Measurements from ENCODE around the gene VAV2.
"Not testable (repeated sequence)": the region's sequence is repeated elsewhere in the genome, so short reads cannot be mapped to it uniquely, and the experiment has no call there.

DNA sequence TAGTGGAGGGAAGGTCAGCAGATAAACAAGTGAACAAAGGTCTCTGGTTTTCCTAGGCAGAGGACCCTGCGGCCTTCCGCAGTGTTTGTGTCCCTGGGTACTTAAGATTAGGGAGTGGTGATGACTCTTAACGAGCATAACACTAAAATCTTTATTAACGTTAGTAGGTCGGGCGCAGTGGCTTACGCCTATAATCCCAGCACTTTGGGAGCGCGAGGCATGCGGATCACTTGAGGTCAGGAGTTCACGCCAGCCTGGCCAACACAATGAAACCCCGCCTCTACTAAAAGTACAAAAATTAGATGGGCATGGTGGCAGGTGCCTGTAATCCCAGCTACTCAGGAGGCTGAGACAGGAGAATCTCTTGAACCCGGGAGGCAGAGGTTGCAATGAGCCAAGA is 96.1 kb downstream of the VAV2 start:
- TF ChIP-seq, protein P1, sequence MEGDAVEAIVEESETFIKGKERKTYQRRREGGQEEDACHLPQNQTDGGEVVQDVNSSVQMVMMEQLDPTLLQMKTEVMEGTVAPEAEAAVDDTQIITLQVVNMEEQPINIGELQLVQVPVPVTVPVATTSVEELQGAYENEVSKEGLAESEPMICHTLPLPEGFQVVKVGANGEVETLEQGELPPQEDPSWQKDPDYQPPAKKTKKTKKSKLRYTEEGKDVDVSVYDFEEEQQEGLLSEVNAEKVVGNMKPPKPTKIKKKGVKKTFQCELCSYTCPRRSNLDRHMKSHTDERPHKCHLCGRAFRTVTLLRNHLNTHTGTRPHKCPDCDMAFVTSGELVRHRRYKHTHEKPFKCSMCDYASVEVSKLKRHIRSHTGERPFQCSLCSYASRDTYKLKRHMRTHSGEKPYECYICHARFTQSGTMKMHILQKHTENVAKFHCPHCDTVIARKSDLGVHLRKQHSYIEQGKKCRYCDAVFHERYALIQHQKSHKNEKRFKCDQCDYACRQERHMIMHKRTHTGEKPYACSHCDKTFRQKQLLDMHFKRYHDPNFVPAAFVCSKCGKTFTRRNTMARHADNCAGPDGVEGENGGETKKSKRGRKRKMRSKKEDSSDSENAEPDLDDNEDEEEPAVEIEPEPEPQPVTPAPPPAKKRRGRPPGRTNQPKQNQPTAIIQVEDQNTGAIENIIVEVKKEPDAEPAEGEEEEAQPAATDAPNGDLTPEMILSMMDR (IDR thresholded peaks at IDR 0.05), result not testable (repeated sequence)
- TF ChIP-seq POLR2A, EP300 (IDR thresholded peaks at IDR 0.05): not testable (repeated sequence)

All from tibial nerve (tissue), 4 donors.